A549 (cell line): Measurements from ENCODE around the gene SERPINI1.

Experiments used
- SREBF2 ChIP-seq: fragments of 450-650 bp; IDR thresholded peaks from 2 replicates; pipeline ENCODE4 v1.6.1; 2014; ENCODE audit warnings: mild to moderate bottlenecking, moderate library complexity
- ZFP36 ChIP-seq: fragments of 450-650 bp; IDR thresholded peaks from 2 replicates; pipeline ENCODE4 v1.6.1; 2014; ENCODE audit warnings: borderline replicate concordance; ENCODE audit not compliant: partially characterized antibody

DNA sequence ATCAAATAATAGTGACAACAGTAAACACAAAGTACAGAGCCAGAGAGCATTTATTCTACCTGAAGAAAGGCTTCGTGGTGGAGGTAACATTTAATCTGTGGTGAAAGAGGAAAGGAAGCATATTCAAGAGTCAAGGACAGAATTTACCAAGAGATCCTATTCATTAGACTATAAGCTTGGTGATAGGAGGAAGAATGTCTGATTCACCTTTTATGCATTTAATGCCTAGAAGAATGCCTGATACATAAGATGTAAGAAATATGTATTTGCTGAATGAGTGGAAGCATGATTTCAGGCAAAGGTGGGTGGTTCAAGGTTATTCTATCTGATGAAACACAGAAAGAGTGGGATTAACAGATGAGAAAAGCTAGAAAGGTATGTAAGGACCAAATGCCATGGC, 119.8 kb downstream of the SERPINI1 start:
- TF ChIP-seq ZFP36 (no peak), SREBF2 (no peak)
